ENCODE results near the gene MARK1.

DNA sequence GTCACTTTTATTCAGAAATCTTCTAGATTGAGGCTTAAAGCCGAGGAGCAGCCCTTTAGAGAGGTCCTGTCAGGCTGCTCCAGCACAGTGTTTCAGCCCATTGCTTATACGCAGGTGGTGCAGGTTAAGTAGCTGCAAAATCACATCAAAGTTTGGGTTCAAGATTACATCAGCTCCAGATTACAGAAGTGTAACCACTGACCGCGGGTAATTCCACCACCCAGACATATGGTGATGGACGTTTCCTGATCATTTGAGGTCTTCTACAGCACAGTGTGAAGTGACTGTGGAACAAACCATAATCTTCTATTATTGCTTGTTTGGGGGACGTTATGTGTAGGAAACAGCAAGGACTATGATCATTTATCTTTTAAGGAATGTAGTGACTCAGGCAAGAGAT is 174.0 kb downstream of the MARK1 start:
- TF ChIP-seq, protein P1, sequence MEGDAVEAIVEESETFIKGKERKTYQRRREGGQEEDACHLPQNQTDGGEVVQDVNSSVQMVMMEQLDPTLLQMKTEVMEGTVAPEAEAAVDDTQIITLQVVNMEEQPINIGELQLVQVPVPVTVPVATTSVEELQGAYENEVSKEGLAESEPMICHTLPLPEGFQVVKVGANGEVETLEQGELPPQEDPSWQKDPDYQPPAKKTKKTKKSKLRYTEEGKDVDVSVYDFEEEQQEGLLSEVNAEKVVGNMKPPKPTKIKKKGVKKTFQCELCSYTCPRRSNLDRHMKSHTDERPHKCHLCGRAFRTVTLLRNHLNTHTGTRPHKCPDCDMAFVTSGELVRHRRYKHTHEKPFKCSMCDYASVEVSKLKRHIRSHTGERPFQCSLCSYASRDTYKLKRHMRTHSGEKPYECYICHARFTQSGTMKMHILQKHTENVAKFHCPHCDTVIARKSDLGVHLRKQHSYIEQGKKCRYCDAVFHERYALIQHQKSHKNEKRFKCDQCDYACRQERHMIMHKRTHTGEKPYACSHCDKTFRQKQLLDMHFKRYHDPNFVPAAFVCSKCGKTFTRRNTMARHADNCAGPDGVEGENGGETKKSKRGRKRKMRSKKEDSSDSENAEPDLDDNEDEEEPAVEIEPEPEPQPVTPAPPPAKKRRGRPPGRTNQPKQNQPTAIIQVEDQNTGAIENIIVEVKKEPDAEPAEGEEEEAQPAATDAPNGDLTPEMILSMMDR (IDR thresholded peaks at IDR 0.05; ENCODE audit: borderline replicate concordance, extremely low read depth, low read length, poor library complexity, severe bottlenecking): no peak
- no peak for TF ChIP-seq EZH2 (IDR thresholded peaks at IDR 0.05; ENCODE audit: borderline replicate concordance, low read depth, low read length, severe bottlenecking)

All from DND-41 (cell line).